GM18520 (cell line): ENCODE data around the gene CCSER1.

ENCODE experiments used
- ATAC-seq: cut with Tn5 transposase; IDR thresholded peaks from one replicate; pipeline ENCODE4 v1.9.1; 2021; ENCODE audit not compliant: unreplicated experiment

The CCSER1 gene

DNA sequence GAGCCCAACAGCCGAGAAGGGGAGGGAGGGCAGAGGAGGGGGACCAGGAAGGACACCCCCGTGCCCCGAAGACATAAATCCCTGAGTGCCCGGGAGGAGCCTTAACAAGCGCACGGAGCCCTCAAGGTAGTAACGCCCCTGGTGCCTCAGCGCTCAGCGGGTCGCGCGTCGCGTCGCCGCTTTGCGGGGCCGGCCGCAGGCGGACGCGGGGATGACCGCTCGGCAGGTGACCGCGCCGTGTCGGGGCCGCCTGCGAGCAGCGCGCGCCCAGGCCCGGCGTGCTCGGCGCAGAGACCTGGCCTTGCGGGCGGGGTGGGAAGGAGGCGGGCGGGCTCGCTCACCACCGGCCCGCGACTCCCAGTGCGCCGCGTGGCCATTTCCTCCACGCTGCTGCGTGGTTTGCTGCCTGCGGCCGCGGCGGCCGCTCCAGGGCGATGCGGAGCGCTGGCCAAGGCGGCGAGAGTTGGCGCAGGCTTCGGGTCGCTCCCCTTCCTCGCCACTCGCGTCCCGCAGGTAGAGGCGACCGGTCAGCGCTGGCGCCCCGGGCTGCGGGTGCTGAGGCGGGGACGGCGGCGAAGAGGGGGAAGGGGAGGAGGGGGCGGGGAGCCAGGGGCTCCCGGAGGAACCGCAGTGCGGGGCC is 632 bp downstream of the CCSER1 start:
- ATAC-seq: no peak

DNA sequence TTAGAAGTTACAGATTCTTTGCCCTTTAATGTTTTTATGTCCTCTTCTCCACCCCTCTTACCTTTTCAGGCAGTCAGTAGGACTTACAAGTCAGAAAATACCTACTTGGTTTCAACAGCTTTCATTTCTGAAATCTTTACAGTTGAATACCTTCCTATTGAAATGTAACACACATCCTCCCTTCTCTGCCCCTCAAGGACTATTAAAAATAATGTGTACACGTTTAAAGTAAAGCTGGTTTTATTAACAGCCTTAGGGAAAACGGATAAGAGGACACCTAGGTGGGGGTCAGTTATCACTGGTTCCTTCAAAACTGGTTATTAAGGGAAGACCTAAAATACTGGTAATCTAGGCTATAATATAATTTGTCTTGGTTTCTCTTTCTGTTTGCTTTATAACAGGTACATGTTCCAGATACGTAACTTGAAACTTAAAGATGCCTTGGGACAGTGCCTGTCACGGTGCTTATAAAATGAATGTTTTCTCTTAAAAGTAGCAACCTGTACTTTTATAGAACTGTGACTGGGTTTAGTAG is 1.8 kb downstream of the CCSER1 start:
- no peak for ATAC-seq

DNA sequence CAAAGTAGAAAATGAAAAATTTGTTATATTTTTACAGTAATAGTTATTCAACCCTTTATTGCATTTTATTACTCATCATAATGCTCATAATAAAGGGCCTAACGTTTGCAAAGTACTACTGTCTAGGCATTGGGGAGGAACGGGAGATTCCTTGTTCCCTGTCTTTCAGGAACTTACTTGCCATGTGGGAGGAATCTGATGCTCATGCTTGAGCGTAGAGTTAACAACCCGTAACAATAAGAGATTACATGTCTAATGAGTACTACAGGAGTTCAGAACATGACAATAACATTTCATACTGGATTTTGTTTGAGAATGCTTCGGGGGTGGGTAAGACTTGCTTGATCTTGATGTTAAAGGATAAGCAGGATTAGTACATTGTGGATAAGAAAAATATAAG is 2.9 kb downstream of the CCSER1 start:
- no peak for ATAC-seq

DNA sequence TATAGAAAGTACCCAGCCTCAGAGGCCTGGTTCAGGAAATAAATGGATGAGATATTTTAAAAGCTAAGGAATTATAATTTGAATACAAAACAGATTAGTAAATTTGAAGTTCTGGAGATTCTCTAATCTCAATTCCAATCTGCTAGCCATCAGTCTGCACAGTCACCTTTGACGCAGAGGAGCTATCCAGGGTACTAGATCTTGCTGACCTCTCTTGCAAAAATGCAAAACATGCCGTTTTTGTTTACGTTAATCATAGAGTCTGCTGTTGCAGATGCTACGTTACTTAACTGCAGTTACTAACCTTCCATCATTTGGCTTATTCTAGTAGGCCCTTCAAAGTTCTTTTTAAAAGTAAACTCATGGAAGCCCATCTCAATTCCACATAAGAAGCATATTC is 10.4 kb downstream of the CCSER1 start:
- no peak for ATAC-seq

DNA sequence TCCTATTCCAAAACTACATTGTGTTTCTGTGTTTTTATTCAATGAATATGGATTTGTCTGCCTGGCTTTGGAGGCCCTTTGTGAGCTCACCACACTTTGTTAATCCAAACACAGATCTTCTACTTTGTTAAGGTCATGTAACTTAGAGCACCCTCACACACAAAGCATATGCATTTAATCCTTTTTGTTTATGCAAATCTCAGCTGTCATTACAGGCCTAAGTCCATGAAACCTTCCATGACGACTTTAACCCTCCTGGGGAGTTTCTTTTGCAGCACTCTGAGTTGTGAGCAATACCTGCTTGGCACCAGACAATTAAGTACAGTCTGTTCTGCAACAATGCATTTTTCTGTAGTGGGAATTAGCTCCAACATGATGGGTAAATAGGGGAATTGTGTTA is 14.9 kb downstream of the CCSER1 start:
- no peak for ATAC-seq

DNA sequence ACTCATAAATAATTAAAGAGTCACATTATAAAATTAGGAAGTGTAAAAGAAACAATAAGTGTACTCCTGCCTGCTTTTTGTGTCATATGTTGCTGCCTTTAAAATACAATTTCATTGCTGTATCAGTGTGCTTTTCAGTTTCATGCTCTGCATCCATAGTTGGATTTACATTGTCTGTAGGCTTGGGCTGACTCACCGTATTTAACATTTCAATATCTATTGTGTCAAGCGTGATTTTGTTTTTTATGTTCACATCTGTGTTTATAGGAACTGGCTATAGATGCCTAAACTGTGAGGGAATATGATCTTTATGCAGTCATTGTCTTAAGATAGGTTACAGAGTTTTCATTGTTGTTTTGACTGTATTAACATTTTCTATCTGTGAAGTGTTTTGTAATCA is 18.1 kb downstream of the CCSER1 start:
- no peak for ATAC-seq

DNA sequence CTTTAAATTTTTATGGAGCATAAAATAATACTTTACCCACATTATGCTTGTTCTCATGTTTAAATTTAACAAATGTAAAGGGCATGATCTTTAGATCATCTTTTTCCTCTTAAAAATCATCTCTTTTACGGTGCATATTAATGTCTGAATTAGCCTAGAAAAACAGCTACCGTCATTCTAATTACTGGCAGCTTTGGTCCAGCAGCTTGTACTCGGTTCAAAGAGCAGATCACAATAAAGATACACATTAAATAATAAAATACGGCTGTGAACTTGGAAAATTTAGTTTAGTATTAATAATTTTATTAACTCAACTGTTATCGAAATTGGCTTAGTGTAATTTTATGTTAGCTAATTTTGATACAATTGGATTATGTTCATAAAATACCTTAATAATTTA is 19.1 kb downstream of the CCSER1 start:
- ATAC-seq: no peak

DNA sequence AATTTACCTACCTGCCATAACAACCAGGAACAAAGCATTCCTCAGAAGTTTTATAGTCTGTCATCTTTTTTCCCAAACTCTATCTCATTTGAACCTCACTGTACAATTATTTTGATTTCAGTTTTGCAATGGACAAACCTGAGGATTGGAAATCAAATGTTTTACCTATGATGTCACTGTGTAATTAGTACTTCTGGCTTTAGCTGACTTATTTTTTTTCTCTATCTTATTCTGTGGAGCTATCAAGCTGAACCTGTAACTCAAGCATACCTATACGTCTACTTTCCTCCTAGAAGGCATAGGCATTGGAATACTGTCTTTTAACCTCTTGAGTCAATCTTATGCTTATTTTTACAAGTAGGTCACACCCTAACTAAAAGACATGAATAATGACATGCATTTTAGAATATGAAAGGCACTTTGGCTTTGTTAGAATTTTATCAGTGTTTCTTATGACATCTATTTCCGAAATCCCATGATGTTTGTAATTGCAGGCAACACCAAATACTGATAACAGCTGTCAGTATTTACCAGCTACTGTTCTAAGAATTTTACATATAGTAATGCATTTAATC is 21.5 kb downstream of the CCSER1 start:
- no peak for ATAC-seq

DNA sequence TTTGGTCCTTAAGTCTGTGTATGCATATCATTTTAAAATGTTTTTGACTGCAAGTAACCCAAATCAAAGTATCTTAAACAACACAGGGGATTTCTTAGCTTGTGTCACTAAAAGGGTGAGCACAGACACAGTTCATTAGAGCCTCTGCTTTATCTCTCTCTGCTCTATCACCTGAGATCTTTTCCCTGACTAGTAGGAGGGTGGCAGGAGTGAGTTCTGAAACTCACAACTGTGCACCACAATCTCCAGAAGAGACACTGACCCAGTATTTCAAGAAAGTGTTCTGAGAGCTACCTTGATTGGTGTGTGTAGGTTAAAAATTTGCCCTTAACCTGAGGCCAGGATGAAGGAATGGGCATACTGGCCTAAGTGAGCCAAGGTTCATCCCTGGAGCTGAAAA is 24.8 kb downstream of the CCSER1 start:
- no peak for ATAC-seq

DNA sequence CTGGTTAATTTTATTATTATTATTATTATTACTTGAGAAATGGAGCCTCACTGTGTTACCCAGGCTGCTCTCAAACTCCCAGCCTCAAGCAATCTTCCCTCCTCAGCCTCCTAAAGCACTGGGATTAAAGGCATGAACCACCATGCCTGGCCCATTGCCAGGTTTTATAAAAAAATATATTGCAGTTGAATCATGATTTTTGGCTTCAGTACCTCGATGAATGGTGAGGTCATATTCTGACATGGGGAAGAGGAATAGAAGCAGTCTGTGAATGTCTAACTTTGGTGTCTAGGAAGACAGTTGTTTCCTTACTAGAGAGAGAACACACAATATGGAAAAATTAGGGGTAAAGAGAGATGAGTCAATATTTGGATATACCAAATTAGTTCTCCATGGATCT is 32.0 kb downstream of the CCSER1 start:
- no peak for ATAC-seq

DNA sequence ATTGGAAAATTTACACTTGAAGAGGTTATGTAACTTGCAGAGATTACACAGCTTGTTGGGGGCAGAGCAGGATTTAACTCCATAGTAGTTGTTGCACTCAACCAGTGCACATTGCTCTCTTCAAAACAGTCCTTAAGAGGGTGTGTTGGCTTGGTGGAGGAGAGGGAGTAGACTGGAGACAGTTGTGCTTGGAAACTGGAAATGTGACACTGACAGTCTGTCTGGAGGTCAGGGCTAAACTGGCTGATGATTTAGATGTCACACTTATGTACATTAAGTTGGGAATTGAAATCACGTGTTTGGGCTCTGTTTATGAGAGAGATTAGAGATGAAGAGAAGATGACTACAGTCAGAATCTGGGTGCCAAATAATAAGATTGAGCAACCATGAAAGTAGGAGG is 32.9 kb downstream of the CCSER1 start:
- no peak for ATAC-seq

DNA sequence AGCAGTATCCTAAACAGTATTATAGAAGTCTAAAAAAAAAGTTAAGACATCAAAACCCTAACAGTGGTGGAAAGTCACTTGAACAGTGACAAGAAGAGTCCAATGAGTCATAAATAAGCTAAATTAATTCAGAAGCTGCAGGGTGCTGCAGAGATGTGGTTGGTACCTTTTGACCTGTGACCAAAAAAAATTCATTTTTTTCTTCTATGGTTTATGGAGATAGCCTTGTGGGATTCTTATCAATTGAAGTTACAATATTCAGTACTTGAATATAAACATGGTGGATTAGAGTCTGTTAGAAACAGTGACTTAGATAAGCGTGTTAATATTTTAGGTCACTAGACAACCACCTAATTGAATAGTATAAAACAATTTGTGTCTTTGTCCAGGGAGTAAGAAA is 35.4 kb downstream of the CCSER1 start:
- ATAC-seq: no peak

DNA sequence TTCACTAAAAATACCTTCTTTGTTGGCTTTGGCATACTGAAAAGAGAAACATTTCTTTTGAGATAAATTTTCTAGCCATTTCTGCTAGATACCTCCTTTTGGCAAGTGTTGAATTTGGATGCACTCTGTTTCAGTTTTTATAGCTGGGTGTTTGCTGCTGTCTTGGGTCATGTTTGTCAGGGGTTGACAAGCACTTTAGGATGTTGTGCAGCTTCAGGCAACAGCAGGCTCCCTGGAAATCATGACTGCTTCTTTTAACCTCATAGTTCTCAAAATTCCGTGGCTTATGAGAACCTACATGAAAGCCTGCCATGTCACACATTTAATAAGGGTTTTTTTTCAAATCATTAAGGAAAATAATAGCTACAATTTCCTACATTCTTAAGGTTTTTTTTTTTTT is 36.7 kb downstream of the CCSER1 start:
- no peak for ATAC-seq

DNA sequence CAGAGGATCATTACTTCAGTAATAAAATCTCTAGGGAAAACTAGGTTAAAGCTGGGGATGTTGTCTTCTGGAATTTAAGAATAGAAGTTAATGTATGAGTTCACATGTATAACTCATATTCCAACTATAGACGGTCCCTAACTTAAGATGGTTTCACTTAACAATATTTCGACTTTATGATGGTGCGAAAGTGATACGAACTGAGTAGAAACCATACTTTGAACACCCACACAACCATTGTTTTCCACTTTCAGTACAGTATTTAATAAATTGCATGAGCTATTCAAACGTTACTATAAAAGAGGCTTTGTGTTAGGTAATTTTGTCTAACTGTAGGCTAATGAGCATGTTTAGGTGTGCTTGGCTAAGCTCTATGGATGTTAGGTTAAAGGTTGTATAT is 38.7 kb downstream of the CCSER1 start:
- ATAC-seq: peak; percentile 53

DNA sequence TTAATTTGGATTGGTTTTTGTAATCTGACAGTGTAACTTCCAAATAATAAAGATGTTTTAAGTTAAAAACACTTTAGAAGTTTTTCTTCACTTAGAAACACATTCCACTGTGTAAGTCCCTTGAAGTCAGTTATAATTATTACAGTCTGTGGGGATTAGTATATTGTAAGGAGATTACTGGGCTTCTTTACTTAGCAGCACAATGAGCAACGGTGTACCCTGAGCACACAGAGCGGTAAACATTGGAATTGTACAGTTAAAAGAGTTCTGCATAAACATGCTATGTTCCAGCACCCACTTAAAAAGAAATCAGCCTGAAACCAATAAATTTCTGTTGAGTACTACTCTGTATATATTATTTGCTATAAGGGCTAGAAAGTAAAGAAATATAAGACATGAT is 44.3 kb downstream of the CCSER1 start:
- ATAC-seq: no peak

DNA sequence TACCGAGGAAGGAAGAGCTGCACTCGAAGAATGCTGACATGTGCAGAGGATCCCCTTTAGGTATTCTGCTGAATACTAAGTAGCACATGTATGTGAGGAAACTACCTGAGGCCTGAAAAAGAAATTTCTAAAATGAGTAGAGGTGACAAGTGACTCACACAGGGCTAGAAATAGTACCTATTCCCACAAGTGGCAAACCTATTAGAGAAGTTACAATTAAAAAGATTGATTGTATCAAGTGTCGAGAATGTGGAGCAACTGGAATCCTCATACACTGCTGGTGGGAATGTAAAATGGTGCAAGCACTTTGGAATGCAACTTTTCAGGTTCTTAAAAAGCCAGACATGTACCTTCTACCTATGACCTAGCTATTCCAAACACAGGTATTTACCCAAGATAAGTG is 47.4 kb downstream of the CCSER1 start:
- ATAC-seq: no peak

DNA sequence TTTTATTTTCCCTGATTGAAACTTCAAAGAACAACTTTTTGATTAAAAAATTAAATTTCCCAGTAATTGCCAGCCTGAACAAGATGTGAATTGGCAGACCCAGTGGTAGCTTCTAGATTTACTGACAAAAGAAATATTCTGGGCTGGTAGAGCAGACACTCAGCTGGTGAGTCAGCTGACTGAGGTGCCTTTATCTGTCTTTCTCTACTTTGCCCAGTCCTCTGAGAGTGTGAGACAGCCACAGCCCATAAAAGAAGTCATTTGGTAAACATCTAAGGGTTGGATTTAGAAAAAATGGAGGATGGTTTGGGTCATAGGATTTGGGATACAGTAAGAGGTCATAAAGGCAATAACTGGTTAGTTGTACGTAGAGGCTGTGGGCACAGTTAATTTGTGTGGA is 54.5 kb downstream of the CCSER1 start:
- ATAC-seq: no peak

DNA sequence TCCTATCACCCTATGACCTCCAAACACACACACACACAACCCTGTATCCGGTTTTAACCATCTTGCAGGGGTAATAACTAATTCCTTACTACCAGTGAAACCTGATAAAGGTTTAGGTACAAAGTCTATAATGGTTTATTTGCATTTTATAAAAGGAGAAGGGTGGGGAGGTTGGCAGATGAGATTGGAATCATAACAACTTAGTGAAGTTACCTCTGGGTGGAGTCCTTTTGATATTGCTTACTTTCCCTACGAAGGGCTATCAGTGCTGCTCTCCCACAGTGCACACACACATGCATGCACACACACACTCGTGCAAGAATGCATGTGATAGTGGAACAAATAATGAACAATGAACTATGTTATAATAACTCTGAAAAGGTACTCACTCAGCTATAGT is 56.1 kb downstream of the CCSER1 start:
- no peak for ATAC-seq

DNA sequence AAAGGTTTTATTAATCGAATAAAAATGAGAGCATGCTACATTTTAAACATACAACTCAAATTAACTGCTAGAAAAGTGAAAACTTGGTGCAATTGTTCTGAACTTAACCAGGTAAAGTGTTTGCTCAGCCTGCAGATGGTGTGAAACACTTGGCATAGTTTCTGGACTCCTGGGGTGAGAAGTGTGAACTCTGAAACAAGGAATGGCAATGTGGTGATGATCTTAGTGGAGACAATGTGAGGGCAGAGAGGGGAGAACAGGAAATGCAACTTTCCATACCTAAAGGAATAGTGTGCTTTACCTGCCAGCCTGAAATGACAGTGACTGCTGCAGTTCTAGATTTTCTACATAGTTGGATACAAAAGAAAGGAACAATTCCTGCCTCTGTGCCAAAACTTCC is 57.4 kb downstream of the CCSER1 start:
- ATAC-seq: no peak

DNA sequence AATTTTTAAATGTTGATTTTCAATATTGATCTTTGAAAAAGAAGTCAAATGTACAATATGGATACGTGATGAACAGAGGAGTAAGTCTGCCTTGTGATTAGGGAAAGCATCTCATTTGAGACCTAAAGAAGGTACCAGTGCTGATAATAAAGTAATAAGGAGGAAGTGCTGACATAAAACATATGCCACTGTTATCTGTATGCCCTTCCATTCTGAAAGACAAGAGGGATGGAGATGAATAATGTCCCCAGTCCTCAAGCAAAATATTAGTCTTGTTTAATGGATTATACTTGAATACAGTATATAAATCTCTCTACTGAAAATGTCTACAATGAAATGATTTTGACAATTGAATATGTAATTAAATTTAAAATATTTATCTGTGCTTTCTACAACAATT is 58.2 kb downstream of the CCSER1 start:
- ATAC-seq: no peak

DNA sequence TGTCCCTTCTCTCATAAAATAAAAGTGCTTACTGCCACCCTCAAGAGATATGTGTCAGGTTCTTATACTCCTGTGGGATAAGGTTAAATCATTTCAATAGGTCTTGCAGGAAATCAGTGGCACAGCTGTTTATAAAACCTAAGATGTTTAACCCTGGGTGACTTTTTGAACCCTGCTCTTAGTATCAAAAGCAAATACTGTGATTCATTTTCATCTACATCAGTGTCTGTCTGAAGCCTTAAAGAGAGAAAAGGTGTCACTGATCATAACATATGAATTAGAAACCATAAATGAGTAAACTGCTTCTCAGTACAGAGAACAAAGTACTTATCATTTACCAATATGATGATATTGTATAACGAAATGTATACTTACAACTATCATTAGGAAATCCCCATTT is 59.0 kb downstream of the CCSER1 start:
- ATAC-seq: no peak

DNA sequence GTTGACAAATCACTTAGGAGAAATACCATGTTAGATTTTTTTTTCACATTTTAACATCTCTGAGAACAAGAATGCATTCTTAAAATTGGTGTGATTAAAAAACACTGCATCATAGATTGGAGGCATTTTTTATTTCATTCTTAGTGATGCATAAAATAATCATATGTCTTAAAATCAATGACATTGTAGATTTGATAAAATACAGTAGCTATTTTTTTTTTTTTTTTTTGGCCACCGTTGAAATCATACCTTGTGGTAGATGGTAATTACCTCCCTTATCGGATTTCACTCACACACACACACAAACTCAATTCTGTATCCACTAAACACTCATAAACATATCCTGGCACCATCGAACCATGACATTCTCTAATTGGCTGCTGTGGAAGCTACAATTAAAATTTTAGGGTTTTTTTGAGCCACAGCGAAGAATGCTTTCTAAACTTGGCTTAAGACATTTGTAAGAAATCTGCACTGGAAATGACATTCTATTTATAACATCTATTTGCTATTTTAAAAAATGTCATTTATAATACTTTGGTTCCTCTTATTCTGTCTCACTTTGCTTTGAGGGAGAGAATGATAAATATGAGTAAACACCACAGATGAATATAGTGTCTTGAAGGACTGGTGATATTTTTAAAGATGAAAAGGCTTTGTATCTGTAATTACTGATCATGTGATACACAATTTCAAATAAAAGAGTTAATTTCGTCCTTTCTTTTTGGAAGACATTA is 60.1 kb downstream of the CCSER1 start:
- ATAC-seq: no peak
